Activated naive CD8-positive, alpha-beta T cell treated with anti-CD3 and anti-CD28 coated beads, Interleukin-2, amount 50 U/mL, for 16 hours (primary cell): Measurements from ENCODE around the gene EVL.

Experiments used
- DNase-seq: peaks from one replicate; pipeline ENCODE4 v3.0.0-alpha.2; 2020; ENCODE audit warnings: low read depth, low spot score

EVL gene

DNA sequence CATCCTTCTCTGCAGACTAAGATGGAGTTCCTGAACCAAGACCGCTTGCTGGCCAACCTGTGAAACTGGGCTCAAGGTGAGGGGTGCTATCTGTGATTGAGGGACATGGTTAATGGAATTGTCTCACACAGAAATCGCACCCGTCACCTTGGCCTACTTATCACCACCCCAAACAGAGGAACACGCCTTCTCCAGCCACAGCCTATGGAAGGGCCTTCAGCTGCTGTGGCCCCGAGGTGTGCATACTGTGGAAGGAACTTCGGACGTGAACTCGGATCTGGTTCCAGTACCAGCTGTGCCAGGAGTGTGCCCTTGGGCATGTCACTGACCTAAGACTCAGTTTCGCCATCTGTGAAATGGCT, 44.4 kb downstream of the EVL start:
- DNase-seq = no peak

DNA sequence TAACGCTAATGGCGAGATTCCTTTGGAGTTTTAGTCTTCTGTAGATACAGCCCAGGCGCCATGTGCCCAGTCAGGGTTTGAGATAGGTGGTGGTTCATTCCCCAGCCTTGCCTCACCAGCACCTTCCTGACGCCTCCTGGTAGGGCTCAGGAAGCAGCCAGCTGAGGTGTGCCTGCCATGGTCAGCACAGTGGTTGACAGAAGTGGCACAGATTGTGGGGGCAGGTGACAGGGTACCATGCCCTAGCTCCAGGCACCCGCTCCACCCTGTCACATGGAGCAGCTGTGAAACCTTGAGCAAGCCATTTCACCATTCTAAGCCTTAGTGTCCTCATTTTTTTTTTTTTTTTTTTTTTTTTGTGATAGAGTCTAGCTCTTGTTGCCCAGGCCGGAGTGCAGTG, 45.6 kb downstream of the EVL start:
- no peak for DNase-seq

DNA sequence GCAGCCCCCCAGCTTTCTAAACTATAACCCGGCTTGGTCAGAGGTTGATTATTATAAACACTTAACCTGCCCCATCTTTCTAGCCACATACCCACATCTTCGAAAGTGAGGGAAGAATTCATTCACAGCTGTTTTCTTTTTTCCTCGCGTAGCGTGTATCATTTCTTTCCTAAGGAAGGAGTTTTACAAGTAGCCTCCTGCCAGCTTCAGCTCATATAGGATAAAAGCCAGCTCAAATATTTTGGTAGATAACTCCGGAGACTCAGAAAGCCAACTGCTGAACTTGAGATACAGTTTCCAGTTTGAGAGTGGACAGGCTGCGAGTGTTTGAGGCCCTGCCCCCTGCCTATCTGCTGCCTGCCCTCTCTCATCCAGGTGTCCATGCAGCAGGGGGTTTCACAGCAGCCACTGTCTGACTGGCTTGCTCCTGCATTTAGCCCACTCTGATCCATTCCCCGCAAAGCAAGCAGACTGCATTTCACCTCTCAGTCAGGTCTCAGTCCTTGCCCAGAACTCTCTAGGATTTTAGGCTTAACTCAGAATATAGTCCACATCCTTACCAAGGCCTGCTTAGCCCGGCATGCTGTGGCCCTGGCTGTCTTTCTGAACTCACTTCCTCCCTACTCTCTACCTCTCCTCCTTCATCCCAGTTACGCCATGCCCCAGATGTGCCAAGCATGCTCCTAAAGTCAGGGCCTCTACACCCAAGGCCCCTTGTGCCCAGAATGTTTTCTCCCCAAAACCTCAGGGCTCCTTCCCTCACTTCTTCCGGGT, 46.9 kb downstream of the EVL start:
- DNase-seq = no peak

DNA sequence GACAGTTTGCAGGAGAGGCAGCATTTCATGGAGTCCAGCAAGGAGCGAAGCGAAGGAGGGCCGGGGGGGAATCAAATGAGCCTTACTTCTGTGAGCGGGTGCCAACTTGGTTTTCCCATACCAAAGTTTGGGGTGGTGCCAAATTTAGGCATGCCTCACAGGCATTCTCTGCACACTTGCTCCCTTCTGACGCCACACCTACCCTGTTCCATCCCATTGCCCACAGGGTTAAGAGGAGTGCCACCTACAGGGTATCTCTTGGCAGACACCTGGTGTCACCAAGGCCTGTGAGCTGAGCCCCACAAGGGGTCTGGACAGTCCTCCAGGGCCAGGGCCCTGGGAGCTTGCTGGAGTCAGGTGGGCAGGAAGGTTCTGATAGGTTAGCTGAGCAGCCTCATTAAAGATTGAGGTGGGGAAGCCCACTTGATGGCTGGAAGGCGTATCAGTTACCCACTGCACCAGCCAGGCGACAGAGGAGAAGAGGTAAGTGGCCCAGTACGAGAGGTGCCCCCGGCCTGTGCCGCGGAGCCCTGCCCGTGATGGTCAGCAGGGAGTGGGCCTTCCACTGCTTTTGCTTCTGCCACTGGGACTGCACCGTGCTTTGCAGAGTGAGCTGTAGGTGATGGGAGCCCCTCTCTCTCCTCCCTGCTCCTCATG, 49.0 kb downstream of the EVL start:
- no peak for DNase-seq

DNA sequence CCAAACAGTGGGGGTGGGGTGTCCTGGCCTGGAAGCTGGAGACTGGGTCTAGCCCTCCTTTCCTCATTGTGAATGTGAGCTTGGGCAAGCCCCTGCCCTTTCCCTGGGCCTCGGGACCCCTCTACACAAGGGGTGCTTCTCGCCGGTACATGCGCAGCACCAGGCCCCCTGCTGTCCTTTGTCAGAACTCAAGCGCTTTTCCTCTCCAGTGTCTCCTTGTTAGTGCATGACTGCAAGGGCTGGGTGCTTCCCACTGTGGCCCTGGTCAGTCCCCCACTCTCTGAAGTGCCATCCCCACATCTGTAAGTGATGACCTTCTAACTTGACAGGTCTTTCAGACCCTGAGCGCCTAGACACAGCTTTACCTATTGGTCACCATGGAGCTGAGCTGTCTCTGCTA, 50.0 kb downstream of the EVL start:
- DNase-seq = no peak

DNA sequence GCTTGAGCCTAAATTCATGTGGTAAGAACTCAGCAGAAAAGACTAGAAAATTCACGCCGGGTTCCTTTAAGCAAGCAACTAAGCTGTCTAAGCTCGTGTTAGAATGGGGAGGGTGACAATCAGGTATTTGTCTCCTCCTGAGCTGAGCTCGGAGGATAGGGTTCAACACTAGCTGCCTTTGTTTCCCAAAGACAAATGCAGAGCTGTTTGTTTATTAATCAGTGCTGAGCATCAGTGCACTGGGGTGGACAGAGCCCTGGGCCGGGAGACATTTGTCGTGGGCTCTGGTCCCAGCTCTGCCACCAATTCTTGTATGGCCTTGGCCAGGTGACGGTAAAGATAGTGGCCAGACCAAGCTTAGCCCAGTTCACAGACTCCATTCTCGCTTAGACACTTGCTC, 50.5 kb downstream of the EVL start:
- no peak for DNase-seq

DNA sequence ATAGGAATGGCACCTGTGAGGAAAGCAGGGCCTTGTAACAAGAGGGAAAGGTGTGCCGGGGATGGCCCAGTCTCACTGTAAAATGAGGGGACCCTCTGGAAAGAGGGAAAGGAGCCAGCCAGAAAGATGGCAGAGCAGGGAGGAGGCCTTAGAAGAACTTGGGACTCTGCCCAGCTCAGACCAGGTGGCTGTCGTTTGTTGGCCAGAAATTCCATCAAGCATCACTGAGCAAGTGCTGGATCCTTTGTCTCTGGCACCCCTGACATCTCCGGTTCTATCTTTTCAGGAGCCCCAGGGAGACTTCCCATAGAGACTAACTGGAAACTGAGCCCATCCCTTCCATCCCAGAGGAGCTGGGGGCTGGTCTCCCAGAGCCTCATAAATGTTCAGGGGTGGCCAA, 50.9 kb downstream of the EVL start:
- DNase-seq = no peak

DNA sequence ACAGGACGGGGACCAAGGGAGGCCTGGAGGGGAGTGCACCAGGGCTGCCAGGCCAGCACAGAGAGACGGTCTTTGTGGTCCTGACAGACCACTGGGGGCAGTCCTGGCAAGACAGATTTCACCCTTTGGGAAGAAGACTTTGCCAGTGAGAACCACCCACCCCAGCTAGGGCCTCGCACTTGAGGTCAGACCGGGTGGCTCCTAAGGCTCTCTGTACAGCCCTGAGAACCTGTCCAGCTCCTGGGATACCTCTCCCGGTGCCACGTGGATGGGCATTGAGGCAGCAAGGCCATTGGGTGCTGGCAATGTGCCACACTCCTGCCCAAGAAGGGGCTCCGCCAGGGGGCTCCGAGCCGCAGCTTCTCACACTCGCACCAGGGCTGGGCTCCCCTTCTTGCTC, 51.8 kb downstream of the EVL start:
- DNase-seq = no peak

DNA sequence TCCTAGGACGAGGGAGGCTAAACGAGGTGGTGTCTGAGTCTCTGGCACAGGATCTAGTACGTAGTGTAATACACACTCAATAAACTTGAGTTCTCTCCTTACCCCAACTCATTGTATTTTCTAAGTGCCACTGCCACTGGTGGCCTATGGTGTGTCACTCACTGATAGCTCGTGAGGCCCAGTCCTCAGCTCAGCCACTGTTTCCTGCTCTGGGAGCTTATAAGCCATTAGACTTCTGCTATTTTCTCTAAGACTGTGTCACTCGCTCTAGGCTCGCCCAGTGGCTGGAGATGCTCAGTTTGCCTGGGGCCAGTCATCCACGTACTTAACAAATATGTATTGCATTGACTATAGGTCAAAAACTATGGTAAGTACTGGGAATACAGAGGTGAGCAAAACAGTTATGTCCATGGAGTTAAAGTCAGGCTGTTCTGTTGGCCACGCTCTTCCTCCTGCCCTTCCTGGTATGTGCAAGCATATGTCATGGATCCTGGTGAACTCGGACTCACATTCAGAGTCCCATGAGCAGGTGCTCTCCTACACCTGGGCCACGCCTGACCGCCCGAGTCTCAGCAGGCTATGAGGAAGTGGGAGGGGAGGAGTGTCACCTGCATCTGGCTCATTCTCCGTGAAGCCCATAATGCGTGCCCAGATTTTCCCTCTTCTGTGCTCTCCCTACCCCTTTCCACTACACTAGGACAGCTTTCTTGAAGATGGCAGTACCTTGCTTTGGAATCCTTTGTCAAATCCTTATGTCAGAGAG, 52.6 kb downstream of the EVL start:
- DNase-seq = no peak

DNA sequence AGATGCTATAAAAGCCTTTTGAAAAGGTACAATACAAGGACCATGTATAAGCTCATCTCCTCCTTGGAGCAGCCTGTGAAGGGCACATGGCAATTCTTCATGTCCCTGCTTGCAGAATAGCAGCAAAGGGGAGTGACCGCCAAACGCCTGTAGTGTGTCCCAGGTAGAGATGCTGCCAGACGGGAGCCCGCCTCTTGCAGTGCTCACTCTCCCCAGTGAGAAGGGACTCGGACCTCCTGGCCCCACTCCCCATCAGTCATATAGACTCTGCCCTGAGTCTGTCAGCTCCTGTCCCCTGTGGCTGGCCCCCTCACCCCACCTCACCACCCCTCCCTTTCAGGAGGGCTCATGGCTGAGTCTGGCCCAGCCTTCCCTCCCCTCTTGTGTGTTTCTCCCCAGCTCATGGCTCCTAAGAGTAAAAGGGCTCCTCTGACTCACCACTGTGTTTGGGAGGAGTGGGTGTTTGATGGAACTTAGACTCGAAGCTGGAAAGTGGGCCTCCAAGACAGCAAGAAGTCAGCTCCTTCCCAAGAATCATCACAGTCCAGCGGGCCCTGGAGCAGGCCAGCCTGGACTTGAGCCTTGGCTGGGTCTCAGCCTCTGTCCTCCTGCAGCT, 53.3 kb downstream of the EVL start:
- DNase-seq = no peak

DNA sequence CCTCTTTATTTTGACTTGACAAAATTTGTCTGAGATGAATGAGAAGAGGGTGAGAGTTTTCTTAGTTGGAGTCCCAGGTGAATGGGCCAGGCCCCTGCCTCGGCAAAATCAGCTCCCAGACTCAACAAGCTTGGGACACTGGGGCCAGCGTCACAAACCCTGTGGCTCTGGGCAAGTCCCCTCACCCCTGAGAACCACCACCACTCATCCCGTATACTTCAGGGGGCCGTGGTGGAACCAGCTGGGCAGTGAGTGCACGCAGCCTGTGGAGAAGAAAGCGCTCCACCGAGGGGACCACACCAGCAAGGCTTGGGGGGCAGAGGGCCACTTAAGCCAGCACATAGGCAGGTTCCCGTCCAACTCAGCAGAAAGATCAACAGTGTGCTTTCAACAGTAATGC, 54.0 kb downstream of the EVL start:
- DNase-seq = no peak

DNA sequence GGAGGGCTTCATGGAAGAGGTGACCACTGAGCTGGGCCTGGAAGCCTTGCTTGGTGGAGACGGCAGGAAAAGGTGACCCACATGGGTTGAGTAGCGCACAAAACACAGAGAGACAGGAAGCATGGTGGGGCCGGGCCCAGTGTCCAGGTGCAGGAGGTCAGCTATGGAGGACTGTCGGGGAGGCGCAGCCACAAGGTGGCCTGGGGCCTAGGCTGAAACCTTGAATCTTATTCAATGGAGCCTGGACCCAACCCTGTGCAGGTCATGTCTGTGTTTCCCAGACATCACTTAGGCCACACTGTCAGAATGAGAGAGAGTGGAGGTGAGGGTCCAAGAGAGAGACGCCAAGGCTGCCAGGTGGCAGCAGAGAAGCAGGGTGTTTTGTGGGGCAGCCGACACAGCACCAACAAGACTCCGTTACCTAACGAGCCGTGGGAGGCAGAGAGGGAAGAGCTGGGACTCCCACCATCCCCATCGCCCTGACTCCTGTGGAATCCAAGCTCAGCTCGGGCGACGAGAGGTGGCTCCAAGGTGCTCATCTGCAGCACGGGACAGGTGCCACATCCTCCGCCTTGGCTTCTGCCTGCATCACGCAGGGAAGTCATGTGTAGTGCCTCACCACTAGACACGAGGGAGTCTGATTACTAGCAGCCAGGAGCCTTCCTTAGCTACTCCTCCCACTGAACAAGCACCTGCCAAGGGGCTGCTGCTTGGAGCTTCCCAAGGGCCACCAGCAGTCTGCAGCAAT, 55.5 kb downstream of the EVL start:
- no peak for DNase-seq

DNA sequence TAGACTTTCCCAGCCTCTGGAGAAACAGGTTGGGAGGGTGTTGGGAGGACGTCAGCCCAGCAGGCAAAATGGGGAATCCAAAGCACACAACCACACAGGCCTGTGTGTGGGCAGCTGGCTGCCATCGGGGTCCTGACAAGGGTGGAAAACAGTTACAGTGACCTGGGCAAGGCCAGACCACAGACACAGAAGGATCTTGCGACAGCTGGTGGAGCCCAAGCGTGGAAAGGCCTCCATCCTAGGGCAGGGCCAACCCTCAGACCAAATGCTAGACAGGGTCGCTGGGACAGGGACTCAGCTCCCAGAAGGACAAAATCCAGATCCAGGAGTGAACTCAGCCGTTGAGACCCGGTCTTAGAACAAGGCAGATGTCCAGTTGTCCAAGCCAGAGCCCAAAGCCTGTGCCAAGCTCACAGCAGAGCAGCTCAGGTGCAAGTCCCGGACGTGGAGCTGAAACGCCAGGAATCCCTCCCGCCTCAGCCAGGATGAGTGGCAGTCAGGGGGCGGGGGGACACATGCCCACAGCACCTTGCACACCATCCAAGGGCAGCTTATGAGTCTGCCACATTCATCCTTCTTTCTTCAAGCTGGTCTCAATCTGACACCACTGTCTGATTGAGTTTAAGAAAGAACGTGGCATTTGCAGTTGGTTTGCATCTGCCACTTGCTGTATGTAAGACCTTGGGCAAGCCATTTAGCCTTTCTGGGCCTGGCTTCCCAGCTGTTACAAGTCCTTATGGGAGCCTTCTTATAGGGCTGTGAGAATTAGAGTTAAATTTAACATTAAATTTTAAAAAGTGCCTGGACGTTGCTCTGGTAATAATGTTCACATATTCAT, 56.6 kb downstream of the EVL start:
- DNase-seq = no peak

DNA sequence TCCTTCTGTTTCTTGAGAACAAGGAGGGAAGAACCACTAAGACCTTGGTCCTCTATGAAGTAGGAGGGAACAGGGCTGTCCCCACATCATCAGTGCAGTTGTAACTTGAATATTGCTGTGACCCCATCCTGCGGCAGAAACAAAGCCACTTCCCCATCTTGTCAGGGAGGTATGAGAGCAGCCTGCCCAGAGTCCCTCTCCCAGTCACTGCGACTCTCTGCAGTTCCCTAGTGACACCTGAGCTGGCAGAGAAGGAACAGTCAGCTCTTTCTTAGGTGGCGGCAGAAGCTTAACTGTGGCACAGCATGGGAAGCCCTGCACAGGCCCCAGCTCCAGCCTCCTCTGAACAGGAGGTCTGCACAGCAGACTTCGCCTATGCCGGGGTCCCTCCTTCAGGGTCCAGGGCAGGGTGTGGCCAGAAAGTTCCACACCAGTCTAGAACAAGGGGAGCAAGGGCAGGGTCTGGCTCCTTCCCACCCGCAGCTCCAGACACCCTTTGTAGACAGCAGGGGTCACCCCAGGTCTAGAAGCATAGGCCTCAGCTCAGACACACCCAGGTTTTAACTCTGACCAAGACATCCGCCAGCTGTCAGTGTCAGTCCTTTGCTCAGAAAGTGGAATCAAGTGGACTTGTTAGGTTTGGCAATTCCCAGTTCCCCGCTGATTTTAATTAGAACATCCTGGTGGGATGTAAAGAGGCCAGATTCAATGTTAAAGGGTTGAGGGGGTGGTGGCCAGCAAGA, 57.4 kb downstream of the EVL start:
- DNase-seq = no peak

DNA sequence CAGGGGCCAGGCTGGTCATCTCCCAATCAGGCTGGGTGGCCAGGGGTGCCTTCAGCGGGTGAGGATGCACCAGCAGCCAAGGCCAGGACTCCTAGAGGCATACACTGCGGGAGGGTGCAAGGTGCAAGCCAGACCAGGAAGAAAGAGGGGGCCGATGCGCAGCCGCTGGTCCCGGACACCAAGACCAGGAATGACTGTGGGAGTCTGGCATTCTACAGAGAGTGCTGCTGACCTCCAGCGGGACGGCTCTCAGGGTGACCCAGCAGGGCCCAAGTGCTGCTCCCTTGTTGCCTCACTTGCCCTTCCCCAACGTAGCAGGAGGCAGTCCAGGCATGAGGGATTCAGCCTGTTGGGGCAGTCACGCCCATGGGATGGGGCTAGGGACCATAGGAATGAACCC, 58.4 kb downstream of the EVL start:
- no peak for DNase-seq

DNA sequence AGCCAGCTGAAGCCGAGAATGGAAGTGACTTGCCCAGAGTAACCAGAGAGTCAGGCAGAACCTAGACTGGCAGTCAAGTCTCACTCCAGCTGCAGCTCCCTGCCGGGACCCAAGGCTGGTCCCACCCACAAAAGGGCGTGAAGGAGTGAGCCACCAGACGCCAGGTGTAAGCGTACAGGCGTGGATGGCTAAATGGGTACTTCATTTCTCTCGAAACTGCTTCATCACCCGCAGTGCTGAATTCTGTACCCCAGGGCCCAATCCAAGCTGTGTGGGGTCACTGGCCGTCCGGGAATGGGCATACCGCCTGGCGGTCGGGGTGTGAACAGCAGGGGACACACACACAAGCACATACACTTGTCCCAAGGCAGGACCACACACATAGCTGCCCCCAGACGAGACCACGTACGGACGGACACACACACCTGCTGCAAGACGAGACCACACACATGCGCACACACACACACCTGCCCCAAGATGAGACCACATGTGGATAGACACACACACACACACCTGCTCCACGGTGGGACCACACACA, 59.4 kb downstream of the EVL start:
- DNase-seq = no peak

DNA sequence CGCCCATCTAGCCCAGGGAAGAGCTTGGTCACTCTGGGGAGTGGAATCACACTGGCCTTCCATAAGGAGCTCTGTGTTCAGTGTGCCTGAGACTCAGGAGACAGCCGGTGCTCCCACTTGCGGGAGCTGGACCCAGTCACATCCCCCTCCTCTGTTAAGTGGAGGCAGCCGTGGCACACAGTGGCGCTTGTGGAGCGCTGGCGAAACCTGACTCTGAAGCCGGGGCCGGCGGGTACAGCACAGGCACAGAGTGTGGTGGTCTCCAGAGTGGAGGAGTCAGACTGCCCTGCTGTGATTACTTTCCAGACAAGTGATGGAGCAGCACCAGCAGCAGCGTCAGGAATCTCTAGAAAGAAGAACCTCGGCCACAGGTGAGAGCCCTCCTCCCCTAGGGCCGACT, 61.2 kb downstream of the EVL start:
- DNase-seq = no peak

DNA sequence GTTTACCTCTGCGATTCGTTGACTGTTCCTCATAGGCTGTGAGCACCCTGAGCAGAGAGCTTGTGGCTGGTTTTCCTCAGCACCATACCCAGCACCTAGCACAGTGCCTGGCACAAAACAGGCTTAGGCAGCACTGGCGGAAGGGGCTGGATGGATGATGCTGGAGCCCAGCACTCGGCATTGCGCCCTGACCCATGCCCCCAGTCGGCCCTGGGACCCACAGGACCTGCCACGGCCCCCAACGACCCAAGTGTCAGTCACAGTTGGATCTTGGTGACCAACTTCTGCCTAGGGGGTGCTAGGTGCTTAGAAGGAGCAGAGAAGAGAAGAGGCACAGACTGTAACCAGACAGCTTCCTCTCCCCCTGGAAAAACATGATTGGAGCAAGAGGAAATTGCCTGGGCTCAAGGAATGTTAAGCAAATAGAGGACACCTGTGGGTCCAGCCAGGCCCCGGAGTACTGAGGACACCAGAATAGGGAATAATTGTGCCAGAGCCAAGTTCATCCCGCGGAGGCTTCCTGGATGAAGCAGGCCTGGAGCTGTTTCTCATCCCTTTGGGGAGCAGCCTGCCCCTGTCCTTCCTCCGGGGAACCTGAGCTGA, 62.7 kb downstream of the EVL start:
- no peak for DNase-seq

DNA sequence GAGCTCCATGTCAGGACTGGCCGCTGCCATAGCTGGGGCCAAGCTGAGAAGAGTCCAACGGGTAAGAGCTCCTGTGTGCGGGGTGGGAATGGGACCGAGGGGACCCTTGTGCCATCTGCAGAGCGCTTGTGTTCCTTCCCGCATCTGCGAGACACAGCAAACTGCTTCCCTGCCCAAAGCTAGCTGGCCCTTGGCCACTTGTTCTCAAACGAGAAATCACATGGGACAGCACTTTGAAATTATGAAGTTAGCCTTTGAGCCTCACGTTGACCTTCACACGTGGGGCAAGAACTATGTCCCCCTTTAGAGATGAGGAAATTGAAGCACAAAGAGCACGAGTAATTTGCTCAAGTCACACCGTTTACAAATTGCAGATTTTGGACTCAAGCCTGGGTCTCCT, 63.5 kb downstream of the EVL start:
- DNase-seq = no peak
